NCI-H1105 treated with DMSO at 0.1 percent for 48 hours (cell line): ENCODE measurements around the gene HBS1L.

ENCODE experiments used
- DNase-seq: peaks from one replicate; lab custom pipeline; 2025; lab: John Stamatoyannopoulos, UW

Gene HBS1L

DNA sequence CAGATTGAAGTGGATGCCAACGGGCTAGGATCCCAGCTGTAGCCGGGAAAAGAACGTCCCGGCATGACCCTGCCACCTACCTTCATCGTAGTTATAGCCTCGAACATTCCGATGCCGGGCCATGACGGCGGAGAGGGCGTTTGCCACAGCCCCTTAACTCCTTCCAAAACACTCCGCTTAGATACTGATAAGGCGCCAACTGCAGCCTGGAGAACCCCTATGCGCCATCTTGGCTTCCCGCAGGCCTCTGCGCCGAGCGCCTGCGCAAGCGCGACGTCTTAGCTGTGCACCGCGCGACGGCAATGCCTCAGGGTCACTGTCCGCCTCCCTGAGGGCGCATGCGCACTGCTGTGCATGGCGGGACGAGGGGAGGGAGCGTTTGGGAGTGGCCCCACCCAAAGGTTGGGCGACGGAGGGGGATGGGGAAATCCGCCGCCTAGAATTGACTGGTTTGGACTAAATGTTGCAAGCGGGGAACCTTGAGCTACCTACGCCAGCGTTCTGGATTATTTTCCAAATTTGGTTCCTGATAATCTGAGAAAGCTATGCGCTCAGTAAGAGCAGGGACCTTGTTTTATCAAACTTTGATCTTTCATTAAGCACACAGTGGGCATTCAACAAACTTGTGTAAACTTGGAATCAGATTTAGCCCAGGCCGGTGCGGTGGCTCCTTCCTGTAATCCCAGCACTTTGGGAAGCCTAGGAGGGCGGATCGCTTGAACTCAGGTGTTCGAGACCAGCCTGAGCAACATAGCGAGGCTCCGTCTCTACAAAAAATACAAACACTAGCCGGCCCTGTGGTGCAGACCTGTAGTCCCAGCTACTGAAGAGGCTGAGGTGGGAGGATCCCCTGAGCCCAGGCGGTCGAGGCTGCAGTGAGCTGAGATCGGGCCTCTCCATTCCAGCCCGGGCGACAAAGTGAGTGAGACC lies at the start of gene HBS1L:
TSS of gene HBS1L (minus strand) at position 254 of the 930 bp plus-strand sequence. CDS start at position 123, 131 bp downstream.
- peak; percentile 97 for DNase-seq

DNA sequence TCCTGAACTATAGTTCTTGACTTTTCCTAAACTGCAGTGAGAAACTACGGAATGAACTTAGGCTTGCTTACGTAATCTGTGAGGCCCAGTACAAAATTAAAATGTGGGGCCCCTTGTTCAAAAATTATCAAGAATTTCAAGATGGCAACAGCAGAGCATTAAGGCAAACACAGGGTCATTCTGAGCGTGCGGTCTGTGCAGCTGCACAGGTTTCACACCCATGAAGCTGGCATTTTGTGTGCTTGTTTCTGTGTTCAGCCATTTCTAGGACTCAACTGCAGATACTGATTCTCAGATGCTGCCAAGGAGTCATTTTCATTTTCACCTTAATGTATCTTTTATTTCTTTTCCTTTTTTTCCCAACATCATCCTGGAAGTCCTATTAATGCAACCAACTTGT lies 49.6 kb upstream of the HBS1L start:
- DNase-seq: no peak

DNA sequence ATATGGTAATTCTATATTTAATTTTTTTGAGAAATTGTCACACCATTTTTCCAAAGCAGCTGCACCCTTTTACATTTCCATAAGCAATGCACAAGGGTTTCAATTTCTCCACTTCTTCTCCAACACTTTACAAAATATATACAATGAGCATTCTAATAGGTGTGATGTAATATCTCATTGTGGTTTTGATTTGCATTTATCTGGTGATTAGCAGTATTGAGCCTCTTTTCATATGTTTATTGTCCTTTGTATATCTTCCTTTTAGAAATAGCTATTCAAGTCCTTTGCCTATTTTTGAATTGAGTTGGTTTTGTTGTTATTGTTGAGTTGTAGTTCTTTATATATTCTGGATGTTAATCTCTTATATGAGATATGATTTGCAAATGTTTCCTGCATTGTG lies 47.6 kb upstream of the HBS1L start:
- no peak for DNase-seq

DNA sequence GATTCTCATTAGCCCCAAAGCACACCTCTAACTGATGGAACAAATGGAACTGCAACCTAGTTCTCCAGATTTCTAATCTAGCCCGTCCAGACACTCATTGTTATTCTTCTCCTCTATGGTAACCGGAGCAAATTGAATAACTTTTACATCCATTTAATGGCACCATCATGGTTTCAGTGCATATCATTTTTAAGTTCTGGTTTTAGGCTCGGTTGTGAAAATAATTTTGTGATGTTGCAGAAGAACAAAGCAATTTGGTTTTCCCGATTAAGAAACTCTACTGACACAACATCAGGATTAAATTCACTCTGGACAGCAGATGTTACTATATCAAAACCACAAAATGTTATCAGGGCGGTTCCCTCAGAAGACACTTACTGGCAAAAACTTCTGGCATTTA lies 42.5 kb upstream of the HBS1L start:
- no peak for DNase-seq

DNA sequence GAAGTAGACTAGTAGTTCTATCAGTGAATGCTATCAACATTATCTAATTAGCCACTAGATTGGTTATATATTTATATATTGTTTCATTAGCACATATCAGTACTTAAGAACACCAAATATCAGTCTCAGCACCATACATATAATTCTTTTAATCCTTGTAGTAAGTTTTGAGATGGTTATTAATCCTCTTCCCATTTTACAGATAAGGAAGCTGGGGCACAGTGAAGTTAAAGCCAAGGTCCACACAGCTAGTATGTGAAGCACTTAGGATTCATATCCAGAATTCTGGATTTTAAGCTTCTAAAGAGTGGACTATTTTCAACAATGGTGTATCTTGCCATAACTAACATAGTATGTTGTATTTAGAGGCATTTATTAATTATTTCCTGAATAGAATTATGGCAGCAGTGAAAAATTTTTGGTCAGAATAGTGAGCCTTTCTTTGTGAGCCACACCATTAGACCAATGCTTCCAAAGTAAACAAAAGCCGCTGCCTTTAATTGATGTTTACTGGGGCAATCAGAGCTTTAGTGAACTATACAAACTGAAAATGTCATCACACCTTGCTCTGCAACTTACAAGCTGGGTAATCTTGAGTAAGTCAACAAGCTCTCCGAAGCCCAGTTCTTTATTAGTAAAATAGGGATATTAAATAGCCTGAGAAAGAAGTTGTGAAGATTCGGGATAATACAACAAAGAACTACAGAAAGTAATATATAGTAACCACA lies 41.9 kb upstream of the HBS1L start:
- DNase-seq: peak; percentile 48

DNA sequence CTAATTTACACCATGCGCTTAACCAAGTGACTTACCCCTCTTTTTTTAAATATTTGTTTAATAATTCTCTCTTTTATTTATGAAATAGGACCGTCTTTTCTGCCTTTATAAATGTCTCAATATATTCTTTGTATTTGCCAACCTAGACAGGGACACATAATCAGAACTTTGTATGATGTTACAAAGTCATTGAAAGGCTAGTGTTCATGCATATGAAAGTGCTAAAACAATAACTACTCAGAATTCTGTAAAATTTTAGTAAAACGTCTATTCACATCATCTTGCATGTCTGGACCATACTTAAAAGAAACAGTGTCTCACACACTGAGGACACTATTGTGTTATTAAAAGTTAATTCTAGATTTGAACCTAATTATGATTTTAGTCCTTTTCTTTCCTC lies 41.1 kb upstream of the HBS1L start:
- no peak for DNase-seq

DNA sequence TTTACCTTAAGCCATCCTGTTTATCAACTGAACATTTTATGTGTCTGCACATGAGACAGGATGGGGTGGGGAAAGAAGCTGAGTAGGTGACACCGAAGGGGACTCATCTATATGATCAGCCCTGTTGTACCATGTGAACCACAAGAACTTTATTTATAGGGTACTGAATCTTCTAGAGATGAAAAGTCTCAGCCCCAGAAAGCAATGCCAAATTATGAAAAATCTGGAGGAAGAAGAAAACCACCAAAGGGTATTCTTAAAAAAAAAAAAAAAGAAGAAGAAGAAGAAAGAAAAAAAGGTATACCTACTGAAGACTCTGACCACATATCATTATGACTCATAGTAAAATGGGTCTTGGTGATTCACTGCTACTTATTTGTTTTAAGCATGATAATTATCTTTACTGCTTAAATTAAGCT lies 39.8 kb upstream of the HBS1L start:
- no peak for DNase-seq

DNA sequence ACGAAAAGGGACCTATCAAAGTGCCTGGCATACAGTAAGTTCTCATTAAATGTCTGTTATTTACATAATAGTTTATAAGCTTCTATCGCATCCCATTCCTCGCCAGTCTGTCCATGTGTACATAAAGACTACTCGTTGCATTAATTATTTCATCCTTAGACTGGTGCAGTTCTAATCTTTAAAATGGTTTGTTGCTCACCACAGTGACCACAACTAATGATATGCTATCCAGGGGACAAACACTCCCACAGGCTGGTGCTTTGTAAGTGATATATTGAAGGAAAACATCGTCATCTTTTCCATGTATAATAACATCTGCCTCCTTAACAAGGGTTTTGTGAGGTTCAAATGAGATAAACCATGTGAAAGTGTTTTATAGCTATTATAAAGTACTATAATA lies 39.0 kb upstream of the HBS1L start:
- no peak for DNase-seq

DNA sequence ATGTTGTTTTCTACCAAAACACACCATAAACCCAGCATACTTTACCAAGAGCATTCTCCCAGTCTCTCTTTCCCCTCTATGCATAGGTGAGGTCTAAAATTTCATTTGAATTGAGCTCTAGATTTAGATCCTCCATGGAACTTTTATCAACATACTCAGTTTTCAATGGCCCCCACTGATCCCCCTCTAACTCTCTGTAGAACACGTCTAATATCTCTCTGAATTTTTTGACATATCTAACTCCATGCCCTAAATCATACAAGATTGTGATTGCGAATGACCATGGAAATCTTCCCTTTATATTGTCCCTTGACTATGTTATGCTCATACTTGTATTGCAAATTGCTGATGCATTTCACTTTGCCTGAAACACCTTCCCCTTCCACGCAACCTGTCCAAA lies 38.1 kb upstream of the HBS1L start:
- DNase-seq: no peak

DNA sequence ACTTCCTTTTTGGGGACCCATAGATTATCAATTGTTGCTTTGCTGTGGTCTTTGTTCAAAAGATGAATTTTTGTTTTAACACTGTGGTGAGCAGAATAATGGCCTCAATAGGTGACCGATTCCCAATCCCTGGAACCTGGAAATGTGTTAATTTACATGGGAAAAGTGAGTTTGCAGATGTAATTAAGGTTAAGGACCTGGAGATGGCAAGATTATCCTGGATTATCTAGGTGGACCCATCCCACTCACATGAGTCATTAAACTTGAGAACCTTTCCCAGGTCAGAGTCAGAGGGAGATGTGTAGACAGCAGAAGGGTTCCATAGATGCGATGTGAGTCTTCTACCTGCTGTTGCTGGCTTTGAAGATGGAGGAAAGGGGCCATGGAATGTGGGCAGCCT lies 36.2 kb upstream of the HBS1L start:
- DNase-seq: no peak

DNA sequence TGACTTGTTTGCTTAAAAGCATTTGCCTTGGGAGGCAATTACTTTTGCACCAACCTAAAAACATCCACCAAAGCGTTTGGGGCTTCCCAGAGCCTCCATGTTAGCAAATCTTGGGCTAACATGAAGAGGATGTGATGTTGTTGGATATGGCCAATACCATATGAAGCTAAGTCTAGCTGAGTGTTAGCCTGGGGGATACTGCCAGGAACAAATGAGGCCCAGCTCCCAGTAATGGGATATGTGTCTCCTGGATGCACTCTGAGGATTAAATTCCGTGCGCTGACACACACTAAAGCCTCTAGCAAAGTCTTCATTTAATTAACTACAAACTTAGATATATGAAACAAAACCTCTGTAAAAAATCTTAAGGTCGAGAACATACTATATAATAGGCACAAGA lies 35.3 kb upstream of the HBS1L start:
- no peak for DNase-seq

DNA sequence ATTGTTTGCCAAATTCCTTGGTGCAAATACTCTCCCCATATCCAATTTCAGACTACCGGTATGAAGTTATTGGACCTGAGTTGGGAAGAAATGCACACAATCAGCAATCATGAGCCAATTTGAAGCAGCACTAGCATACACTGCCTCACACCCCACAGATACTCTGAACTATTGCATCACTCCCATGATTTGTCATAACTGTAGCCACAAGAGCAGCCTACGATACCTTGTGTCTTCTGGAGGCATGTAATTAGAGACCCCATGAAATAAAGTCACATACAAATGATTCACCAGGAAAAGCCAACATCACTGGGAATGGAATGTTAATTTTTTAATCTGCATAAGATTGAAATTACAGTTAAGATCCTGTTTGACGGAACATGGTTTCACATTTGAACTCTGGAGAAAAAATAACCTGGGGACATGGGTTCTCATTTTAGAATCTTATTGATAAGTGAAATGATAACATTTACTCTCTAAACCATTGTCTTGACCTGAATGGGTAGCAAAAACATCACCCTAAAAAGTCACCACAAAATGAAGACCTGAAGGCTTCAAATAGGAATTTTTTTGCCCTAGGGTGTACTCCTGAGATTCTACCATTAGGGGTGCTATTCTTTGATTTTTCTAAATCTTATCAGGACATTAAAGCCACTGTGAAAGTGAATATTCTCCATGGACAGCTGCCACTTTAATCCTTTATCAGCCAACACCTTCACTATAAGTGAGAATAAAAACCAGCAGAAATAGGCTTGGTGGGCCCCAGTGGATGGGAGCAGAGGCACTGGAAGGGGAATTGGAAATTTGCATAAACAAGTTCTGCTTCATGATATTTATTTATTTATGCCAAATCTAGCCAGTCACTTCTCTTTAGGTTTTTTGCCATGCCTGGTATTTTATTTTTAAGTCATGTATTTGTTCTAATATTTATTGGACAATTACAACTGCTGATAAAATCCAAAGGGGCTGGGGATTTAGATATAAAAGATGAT lies 34.5 kb upstream of the HBS1L start:
- no peak for DNase-seq

DNA sequence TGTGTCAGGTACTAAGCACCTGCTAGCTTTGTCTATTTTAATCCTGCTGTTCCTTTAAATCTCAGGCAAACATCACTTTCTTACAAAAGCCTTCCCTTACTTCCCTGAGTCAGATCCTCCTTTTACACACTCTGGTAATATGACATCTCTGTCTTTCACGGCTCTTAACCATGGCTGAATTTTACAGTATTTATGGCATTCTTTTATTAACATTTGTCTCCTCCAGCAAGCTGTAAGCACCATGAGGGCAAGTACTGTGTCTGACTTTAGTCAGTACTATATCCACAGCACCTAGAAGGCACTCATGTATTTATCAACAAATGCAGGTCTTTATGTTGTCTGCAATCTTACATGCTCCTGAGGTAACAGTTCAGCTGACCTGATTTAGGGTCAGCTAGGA lies 33.7 kb upstream of the HBS1L start:
- DNase-seq: no peak

DNA sequence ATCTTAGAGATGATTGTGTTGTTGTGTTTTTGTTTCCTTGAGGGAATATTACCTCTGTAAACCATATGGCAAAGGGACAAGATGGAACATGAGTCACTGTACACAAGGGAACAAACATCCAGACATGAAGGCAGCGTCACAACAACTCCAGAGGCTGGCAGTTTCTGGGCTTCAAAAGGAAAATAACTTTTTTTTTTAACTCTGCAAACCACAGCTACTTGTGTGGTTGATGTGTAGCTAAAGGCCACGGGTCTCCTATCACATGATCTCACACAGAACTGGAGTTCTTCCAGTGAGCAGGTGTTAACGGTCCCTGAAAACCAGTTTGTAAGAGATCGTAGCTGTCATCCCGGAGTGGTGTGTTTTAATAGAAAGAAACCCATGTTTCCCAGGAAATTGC lies 33.2 kb upstream of the HBS1L start:
- DNase-seq: no peak

DNA sequence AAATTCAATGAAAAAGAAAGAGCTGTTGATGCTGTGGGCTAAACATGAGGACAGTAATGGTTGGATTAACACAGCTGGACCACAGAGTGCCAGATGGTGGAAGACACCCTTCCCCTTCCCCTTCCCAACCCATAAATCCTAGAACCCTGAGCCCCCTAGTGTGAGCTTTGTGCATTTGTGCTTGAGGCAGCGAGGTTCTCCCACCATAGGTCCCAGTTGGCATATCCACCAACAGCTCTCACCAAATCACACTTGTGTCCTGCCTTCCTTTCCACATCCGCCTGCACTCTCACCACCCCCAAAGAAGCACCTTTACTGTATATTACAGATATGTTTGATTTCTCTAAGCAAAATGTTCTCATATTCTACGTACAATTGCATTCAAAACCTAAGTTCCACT lies 32.8 kb upstream of the HBS1L start:
- DNase-seq: no peak

DNA sequence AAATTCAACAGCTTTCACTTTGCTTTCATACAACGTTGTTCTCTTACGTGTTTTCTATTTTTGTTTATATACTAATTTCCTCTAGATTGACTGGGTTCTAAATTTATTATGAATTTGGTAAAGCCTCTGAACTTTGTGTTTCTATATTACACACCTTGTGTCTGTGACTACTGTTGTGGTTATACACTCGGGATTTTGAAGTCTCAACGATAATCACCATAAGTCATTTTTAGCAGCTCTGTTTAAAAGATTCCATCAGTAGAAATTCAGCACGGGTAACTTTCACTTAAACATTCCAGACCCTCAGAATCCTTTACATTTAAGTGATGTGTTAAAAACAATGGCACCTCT lies 31.8 kb upstream of the HBS1L start:
- no peak for DNase-seq

DNA sequence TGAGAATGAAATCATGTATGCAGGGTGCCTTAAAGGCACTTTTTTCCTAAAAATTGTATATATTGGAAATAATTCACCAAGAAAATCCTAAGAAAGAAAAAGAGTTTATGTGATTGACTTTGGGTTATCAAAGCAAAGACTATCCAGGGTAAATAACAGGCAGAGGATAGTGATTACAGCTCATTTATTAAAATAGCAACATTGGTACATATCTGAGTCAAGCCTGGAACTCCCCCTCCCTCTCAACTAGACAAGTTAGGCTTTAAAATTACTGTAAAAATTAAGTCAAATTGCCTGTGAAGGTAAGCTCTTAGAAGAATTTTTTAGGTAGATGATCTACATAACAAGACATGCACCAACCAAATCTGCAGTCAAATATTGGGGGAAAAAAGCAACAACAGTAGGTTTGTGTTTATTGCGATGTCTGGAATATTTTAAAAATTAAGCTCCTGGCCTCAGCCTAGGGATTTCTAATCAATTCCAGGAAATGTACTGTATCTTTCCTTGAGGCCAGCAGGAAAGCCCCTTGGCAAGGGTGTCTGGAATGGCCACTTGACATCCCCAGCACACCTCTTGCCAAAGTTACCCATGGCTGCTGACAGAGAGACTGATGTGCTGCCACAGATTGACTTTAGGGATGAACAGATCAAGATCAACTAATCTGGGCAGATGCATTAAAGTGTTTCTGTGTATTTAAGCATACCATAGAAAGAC lies 31.2 kb upstream of the HBS1L start:
- DNase-seq: no peak

DNA sequence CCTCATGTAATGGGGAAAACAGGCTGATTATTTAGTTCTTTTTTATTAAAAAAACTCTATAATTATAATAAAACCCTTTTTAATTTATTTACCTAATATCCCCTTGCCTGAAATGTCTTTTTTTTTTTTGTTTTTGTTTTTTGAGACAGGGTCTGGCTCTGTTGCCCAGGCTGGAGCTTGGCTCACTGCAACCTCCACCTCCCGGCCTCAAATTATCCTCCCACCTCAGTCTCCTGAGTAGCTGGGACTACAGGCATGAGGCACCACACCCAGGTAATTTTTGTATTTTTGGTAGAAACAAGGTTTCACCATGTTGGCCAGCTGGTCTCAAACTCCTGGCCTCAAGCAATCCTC lies 30.3 kb upstream of the HBS1L start:
- no peak for DNase-seq

DNA sequence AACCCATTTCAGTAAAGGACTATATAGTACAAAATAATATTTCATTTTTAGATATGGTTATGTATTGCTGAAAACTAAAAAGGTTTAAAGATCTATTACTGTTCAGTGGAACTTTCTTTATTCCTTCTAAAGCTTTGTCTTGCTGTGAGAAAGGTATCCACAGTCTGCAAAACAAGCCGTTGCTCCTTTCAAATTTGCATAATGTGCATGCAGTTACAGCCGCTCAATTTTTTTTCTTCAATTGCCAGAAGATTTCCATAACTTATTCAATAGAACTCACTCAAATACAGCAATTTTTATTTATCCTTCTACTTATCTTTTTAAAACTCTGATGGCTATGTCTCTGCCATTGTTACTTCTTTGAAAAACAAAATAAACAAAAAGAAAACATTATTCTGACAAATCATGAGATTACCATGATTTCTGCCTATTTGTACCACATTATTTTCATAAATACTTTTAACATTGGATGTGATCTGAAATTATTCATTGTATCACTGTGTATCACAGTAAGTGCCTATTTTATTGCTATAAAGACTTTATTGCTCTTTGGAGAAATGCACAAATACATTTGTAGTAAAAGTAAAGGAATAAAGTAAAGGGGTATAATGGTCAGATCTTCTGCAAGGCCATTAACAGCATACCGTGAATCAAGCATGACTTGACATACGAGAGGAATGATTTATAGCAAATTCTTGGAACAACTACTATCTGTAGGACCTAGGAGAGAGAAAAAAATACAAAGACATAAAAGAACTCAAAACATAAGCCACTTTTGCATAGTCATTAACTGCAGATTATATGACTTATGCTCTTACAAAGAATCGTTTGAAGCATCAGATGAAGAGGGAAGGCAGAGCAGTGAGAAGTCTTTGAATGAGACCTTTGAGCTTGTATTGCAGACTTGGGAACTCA lies 29.6 kb upstream of the HBS1L start:
- DNase-seq: no peak

DNA sequence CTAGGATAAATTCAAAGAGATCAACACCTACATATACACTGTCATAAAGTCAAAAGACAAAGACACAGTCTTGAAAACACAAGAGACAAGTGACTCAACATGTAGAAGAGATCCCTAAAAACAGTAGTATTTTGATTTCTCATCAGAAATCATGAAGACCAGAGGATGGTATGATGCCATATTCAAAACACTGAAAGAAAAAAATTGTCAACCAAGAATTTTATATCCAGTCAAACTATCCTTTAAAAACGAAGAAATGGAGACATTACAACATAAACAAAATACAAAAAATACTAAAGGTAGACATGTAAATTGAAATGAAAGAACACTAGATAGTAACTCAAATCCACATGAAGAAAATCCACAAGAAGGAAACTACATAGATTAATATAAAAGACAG lies 27.3 kb upstream of the HBS1L start:
- DNase-seq: no peak

DNA sequence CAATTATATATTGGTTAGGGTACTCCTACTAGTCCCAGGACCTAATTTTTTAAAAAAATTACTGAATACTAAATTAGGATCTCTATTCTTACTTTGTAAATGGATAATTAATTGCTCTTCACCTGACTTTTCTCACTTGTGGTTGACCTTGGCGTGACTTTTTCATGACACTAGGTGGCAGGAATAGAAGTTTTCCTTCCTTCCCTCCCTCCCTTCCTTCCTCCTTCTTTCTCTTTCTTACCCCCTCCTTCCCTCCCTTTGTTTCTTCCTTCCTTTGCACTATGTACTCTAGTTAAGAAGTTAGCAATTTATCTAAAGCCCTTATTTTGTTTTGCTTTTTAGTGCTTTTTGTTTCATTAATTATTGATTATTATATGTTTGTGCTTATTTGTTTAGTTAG lies 20.4 kb upstream of the HBS1L start:
- DNase-seq: no peak
